Breast epithelium (tissue), 4 donors: ENCODE measurements around the gene THRAP3. TPM values are rescaled to one million over a fixed set of nuclear protein-coding genes. Genes with fewer than 3 reads are reported as not detected.

Experiments
- DNase-seq, 2 donors: peaks; one replicate each; pipeline ENCODE4 v3.0.0-alpha.2; 2019; ENCODE audit warnings: low spot score in 2 of 2
- H3K27ac ChIP-seq, 2 donors: fragments of 200-600 bp; sonication (generic) in 1 of 2; one replicate each; pipeline ENCODE4 v1.5.1; 2016 to 2019; ENCODE audit warnings: mild to moderate bottlenecking in 1 of 2
- H3K27me3 ChIP-seq, 2 donors: fragments of 200-600 bp; sonication (generic) in 1 of 2; one replicate each; pipeline versions ENCODE4 v1.5.1 to v1.6.0; 2017 to 2019; ENCODE audit warnings: control low read depth in 1 of 2, mild to moderate bottlenecking in 1 of 2
- H3K36me3 ChIP-seq: fragments of 200-600 bp; one replicate; pipeline ENCODE4 v1.5.1; 2019
- H3K4me1 ChIP-seq, 2 donors: fragments of 200-600 bp; sonication (generic); one replicate each; pipeline ENCODE4 v1.5.1; 2016 to 2019; ENCODE audit warnings: control low read depth in 1 of 2
- H3K4me3 ChIP-seq, 3 donors: fragments of 200-600 bp; sonication (generic); 1 replicate in 2 of 3; 2 replicates in 1 of 3; pipeline ENCODE4 v1.5.1; 2016 to 2019; ENCODE audit warnings: mild to moderate bottlenecking in 3 of 3, moderate library complexity in 2 of 3
- H3K9me3 ChIP-seq, 2 donors: fragments of 200-600 bp; sonication (generic) in 1 of 2; one replicate each; pipeline ENCODE4 v1.5.1; 2016 to 2019; ENCODE audit warnings: control low read depth in 1 of 2
- CTCF ChIP-seq, 3 donors: fragments of 450-650 bp; IDR thresholded peaks; one replicate each; pipeline ENCODE4 v1.5.1; 2016 to 2017; ENCODE audit warnings: antibody characterized with exemption in 3 of 3, mild to moderate bottlenecking in 3 of 3, moderate library complexity in 3 of 3
- POLR2A ChIP-seq: fragments of 450-650 bp; IDR thresholded peaks from one replicate; pipeline ENCODE4 v1.6.1; 2016; ENCODE audit warnings: antibody characterized with exemption, mild to moderate bottlenecking, moderate library complexity
- POLR2AphosphoS5 ChIP-seq, 3 donors: sonication (generic); formaldehyde crosslinking; IDR thresholded peaks; one replicate each; pipeline ENCODE4 v1.6.1; 2017; ENCODE audit warnings: antibody characterized with exemption in 3 of 3
- intact Hi-C: fragments of 100-400 bp; cut with DNase I; formaldehyde crosslinking; loops from one replicate; pipeline ENCODE4 v1.15.1; 2023; ENCODE audit warnings: low total_unique reads
- total RNA-seq, 3 donors: library from RNA; depleted of rRNA; stranded (reverse); fragments of >200 nt; gene quantifications; one replicate each; pipeline ENCODE4 v1.1.0, GENCODE V29; 2016

Gene THRAP3
- total RNA-seq, 3 donors from 2014 or later = 81.6 to 128 (median 122) TPM

GRCh38 chr1:36284517-36284916, 60.3 kb downstream of the THRAP3 start:
- H3K27me3 ChIP-seq = no peaks in the 10 kb centered on the region
- H3K27ac ChIP-seq = no peak overlapping the region
- peaks cover 6% of the 10 kb centered on the region for H3K36me3 ChIP-seq
- peaks cover 0 to 4% of the 10 kb centered on the region in 2 donors for H3K4me1 ChIP-seq
- no peak for DNase-seq
- TF ChIP-seq CTCF (IDR thresholded peaks at IDR 0.05) (no peak), POLR2AphosphoS5 (IDR thresholded peaks at IDR 0.05) (no peak), POLR2A (no peak)
- H3K9me3 ChIP-seq = no peaks in the 10 kb centered on the region
- intact Hi-C loops = no loop called here
- H3K4me3 ChIP-seq = no peak overlapping the region

GRCh38 chr1:36285443-36286101, 61.3 kb downstream of the THRAP3 start:
- intact Hi-C loops = loop anchor here (5.0 kb wide), 1 partner anchor 188 kb away; no protein-coding TSS in a partner anchor
- peak overlapping the region; percentile 26 to 52 for H3K27ac ChIP-seq

GRCh38 chr1:36286802-36287201, 62.6 kb downstream of the THRAP3 start:
- Histone ChIP-seq H3K27me3 (no peaks in the 10 kb centered on the region), H3K27ac (no peak overlapping the region), H3K9me3 (no peaks in the 10 kb centered on the region), H3K4me1 (peaks cover 0 to 4% of the 10 kb centered on the region in 2 donors), H3K4me3 (no peak overlapping the region), H3K36me3 (peaks cover 20% of the 10 kb centered on the region)
- TF ChIP-seq POLR2A (no peak), CTCF (IDR thresholded peaks at IDR 0.05) (no peak), POLR2AphosphoS5 (IDR thresholded peaks at IDR 0.05) (no peak)
- intact Hi-C loops = loop anchor here (5.0 kb wide), 1 partner anchor 190 kb away; no protein-coding TSS in a partner anchor
- no peak for DNase-seq

More at GRCh38 chr1:36285443-36286101, 61.3 kb downstream of the THRAP3 start:
- H3K4me3 ChIP-seq = no peak overlapping the region
- H3K36me3 ChIP-seq = peaks cover 12% of the 10 kb centered on the region
- no peaks in the 10 kb centered on the region for H3K9me3 ChIP-seq
- no peaks in the 10 kb centered on the region for H3K27me3 ChIP-seq
- TF ChIP-seq POLR2A = no peak
- TF ChIP-seq POLR2AphosphoS5 (IDR thresholded peaks at IDR 0.05) = peak in 1 of 3 donors; percentile 35
- TF ChIP-seq CTCF (IDR thresholded peaks at IDR 0.05) = peak; percentile 38 to 73 (median 71)
- peak in 1 of 2 donors; percentile 75 for DNase-seq
- H3K4me1 ChIP-seq = peaks cover 0 to 4% of the 10 kb centered on the region in 2 donors

- Histone ChIP-seq H3K36me3 (peaks cover 20% of the 10 kb centered on the region), H3K27me3 (no peaks in the 10 kb centered on the region), H3K4me3 (no peak overlapping the region), H3K9me3 (no peaks in the 10 kb centered on the region), H3K4me1 (peaks cover 0 to 4% of the 10 kb centered on the region in 2 donors), H3K27ac (no peak overlapping the region)
- no peak for DNase-seq
- TF ChIP-seq CTCF (IDR thresholded peaks at IDR 0.05) (no peak), POLR2A (no peak), POLR2AphosphoS5 (IDR thresholded peaks at IDR 0.05) (no peak)
- intact Hi-C loops = loop anchor here (5.0 kb wide), 1 partner anchor 190 kb away; no protein-coding TSS in a partner anchor
These were observed 63.4 kb downstream of the THRAP3 start for GRCh38 chr1:36287595-36287994.

- DNase-seq = no peak
- no peak for TF ChIP-seq POLR2A
- no peak for TF ChIP-seq POLR2AphosphoS5 (IDR thresholded peaks at IDR 0.05)
- TF ChIP-seq CTCF (IDR thresholded peaks at IDR 0.05) = no peak
- peak overlapping the region; percentile 30 to 88 for H3K27ac ChIP-seq
- H3K4me1 ChIP-seq = no peaks in the 10 kb centered on the region
- H3K36me3 ChIP-seq = peaks cover 13% of the 10 kb centered on the region
- intact Hi-C loops = no loop called here
- no peaks in the 10 kb centered on the region for H3K27me3 ChIP-seq
- no peak overlapping the region for H3K4me3 ChIP-seq
- no peaks in the 10 kb centered on the region for H3K9me3 ChIP-seq
These were observed 71.1 kb downstream of the THRAP3 start for GRCh38 chr1:36295390-36295789.
